GM18861 (cell line): Measurements from ENCODE around the gene WFDC12.

Source experiments
- ATAC-seq: cut with Tn5 transposase; IDR thresholded peaks from one replicate; pipeline ENCODE4 v1.9.1; 2021; ENCODE audit not compliant: unreplicated experiment

The WFDC12 gene

GRCh38 chr20:45115829-45116228, 8.4 kb downstream of the WFDC12 start:
- no peak for ATAC-seq

DNA sequence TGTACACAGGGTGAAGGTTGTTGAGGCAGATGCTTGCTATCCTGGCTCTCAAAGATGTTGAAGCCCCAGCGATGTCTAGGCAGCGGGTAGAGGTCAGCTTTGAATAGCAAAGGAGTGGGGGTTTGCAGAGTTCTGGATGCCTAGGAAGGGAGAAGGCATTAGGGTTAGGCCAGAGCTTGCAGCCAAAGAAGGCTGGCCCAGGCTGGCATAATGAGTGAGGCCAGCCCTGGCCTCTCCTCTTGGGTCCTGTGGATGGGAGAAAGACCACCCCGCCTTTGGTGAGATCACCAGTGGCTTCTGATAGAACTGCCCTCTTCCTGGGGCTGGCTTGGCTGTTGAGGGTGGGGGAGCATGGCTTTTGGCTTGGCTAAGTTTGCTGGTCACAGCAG, 8.9 kb downstream of the WFDC12 start:
- no peak for ATAC-seq

- ATAC-seq: no peak
Observed at GRCh38 chr20:45114465-45115385, 9.5 kb downstream of the WFDC12 start, which contains the start of gene WFDC5. TSS of gene WFDC5 (minus strand) at chr20:45115174. CDS start at chr20:45115083, 91 bp downstream.

GRCh38 chr20:45113865-45114264, 10.4 kb downstream of the WFDC12 start:
- ATAC-seq: no peak

DNA sequence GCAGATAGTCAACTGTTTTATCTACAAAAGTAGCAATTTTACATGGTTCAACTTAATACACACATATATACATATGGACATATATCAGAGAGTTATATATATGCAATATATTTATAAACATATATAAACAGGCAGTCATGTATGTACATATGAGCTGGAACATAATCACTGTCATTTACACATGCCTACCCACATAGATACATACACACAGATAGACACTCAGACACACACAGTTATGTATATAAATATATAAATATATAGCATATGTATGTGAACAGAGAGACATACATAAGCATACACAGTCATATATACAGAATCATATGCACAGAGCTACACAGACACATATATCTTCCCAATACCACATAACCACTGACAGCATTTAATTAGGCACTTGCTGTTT, 11.5 kb downstream of the WFDC12 start:
- ATAC-seq: no peak

- ATAC-seq: no peak
Observed at GRCh38 chr20:45111799-45112471, 12.3 kb downstream of the WFDC12 start.

DNA sequence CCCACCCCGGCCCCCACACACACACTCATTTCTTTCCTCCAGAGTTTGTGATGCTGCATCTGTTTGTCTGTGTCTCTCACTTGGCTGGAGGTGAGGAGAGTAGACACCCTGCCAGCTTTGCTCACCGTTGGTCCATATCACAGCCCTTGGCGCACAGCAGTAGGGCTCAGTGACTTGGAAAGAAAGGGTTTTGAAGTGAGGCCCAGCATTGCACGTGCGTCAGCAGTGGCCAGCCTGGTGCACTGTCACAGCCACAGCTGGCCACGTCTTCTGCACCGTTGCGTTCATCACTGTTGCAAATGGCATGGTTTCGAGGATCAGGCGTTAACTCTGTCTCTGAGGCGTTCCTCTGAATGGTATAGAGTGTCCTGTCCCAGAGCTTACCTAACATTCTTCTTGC, 13.0 kb downstream of the WFDC12 start:
- no peak for ATAC-seq

- ATAC-seq: no peak
Observed at GRCh38 chr20:45110301-45110700, 14.0 kb downstream of the WFDC12 start.

- ATAC-seq: no peak
Observed at GRCh38 chr20:45109634-45110033, 14.6 kb downstream of the WFDC12 start.

GRCh38 chr20:45105317-45105716, 18.9 kb downstream of the WFDC12 start:
- ATAC-seq: no peak

DNA sequence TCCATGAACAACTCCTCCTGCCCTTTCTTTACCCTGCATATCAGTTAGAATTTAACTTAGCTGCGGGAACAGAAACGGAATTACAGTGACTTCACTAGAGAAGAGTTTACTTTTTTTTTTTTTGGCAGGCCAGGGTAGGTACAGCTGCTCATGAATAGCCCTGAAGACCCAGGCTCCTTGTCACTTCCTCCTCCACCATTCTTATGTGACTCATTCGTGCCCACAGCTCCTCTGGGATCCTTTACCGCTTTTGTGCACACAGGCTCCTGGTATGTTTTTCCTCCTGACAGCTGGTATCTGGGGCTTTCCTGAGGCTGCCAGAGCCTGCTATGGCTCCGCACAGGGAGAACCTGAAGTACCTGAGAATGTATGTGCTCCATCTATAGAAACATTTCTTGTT, 19.5 kb downstream of the WFDC12 start:
- ATAC-seq: no peak

- no peak for ATAC-seq
Observed at GRCh38 chr20:45103072-45103471, 21.2 kb downstream of the WFDC12 start.

DNA sequence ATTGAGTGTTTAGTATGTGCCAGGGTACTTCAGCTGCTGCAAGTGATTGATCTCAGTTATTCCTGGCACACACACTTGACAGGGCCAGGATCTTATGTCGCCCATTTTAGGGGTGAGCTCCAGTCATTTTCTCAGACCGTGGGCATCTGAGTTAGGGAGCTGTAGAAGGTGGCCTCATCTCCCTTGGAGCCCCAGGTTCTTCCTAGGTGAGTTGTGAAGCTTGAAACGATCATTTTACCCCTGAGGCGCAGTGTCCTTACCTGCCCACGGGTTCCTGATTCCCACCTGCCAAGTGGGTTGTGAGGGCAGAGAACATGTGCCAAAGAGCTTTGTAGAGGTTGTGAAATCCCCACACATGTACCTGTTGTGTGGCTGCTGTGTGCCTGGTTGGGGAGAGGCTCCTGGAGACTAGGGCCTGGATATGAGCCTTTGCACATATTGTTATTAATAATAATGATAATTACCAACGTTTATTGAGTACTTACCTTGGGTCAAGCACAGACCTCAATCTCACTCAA, 22.9 kb downstream of the WFDC12 start:
- no peak for ATAC-seq

- ATAC-seq: no peak
Observed at GRCh38 chr20:45100563-45101245, 23.6 kb downstream of the WFDC12 start, which contains the start of gene KCNS1. TSS of gene KCNS1 (minus strand) at chr20:45101127. CDS start at chr20:45099236, 1,891 bp downstream.

- no peak for ATAC-seq
Observed at GRCh38 chr20:45098103-45098773, 26.0 kb downstream of the WFDC12 start.

- ATAC-seq: no peak
Observed at GRCh38 chr20:45097485-45098102, 26.7 kb downstream of the WFDC12 start.

DNA sequence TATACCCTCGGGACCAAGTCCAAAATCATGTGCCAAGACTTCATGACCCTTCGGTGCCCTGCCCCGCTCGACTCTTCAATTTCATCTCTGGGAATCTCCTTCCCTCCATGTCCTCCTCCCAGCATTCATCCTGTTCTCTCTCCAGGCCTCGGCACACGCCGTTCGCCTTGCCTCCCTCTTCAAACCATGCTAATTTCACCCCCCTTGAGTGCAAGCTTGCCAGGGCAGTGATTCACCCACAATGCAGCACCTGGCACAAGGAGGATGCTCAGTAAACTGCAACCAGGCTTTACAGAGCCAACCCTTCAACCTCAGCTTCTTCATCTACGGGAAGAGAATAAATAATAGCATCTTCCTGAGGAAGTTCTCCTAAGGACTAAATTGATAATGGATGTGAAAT, 27.5 kb downstream of the WFDC12 start:
- ATAC-seq: no peak

GRCh38 chr20:45095805-45096238, 28.4 kb downstream of the WFDC12 start:
- ATAC-seq: no peak

GRCh38 chr20:45094864-45095574, 29.2 kb downstream of the WFDC12 start:
- ATAC-seq: no peak

DNA sequence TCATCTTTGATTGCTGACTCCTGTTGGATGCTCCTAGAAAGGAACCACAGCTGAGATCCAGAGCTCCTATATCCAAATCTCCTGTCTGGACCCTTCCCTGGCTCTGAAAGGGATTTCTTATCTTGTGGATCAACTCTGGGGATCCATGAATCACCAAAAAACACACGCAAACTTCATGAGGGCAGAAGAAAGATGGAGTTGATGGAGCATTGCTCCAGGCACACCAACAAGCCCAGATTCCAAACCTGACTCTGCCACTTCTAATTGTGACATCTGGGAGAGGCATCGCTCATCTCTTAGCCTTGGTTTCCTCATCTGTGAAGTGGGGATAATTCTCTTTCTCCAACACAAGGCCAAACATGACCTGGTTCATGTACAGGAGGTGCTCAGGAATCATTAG, 30.1 kb downstream of the WFDC12 start:
- ATAC-seq: no peak
